Transverse colon (tissue), 4 donors: Measurements from ENCODE around the gene PPM1L. TPM values are rescaled to one million over a fixed set of nuclear protein-coding genes. Genes with fewer than 3 reads are reported as not detected.

Experiments used
- DNase-seq: peaks from one replicate; pipeline ENCODE4 v3.0.0-alpha.2; 2019
- H3K27ac ChIP-seq, 4 donors: fragments of 200-600 bp; sonication (generic); 2 replicates each; pipeline ENCODE4 v1.5.1; 2016 to 2018; ENCODE audit warnings: inconsistent platforms in 4 of 4
- H3K27me3 ChIP-seq: fragments of 200-600 bp; sonication (generic); 2 replicates; pipeline ENCODE4 v1.5.1; 2017; ENCODE audit warnings: inconsistent platforms
- H3K36me3 ChIP-seq, 4 donors: fragments of 200-600 bp; sonication (generic); 2 replicates each; pipeline ENCODE4 v1.5.1; 2017 to 2019; ENCODE audit warnings: inconsistent platforms in 4 of 4
- H3K4me1 ChIP-seq, 4 donors: fragments of 200-600 bp; sonication (generic); 2 replicates each; pipeline ENCODE4 v1.5.1; 2017 to 2020; ENCODE audit warnings: inconsistent platforms in 4 of 4
- H3K4me3 ChIP-seq, 4 donors: fragments of 200-600 bp; sonication (generic); 1 replicate in 1 of 4; 2 replicates in 3 of 4; pipeline versions ENCODE4 v1.5.1 to v1.6.1; 2017 to 2019; ENCODE audit warnings: inconsistent platforms in 4 of 4
- H3K9me3 ChIP-seq, 2 donors: fragments of 200-600 bp; sonication (generic); 2 replicates each; pipeline ENCODE4 v1.5.1; 2017 to 2019; ENCODE audit warnings: inconsistent platforms in 2 of 2
- CTCF ChIP-seq, 5 experiments: fragments of 200-600 bp in 3 of 5; fragments of 450-650 bp in 2 of 5; sonication (generic) in 3 of 5; IDR thresholded peaks; 1 replicate in 2 of 5; 2 replicates in 3 of 5; pipeline ENCODE4 v1.5.1; 2016 to 2017; ENCODE audit warnings: antibody characterized with exemption in 5 of 5, inconsistent platforms in 3 of 5, mild to moderate bottlenecking in 2 of 5, moderate library complexity in 1 of 5
- EP300 ChIP-seq: sonication (generic); formaldehyde crosslinking; IDR thresholded peaks from one replicate; pipeline ENCODE4 v1.6.1; 2017; ENCODE audit warnings: antibody characterized with exemption, low read depth
- POLR2A ChIP-seq: fragments of 450-650 bp; IDR thresholded peaks from one replicate; pipeline ENCODE4 v1.6.1; 2016; ENCODE audit warnings: antibody characterized with exemption, mild to moderate bottlenecking, moderate library complexity
- POLR2AphosphoS5 ChIP-seq, 3 donors: sonication (generic); formaldehyde crosslinking; IDR thresholded peaks; one replicate each; pipeline ENCODE4 v1.6.1; 2016; ENCODE audit warnings: antibody characterized with exemption in 3 of 3
- WGBS, 2 donors: methylation state at CpG; one replicate each; pipeline ENCODE4 v1.1.5; 2018; ENCODE audit warnings: low coverage in 1 of 2; 5-methylcytosine and 5-hydroxymethylcytosine counted together
- in situ Hi-C, 4 donors: fragments of 200-750 bp; cut with MboI; loops; one replicate each; pipeline versions ENCODE4 v1.15.0 to v1.15.1; 2017; ENCODE audit warnings: low sequenced_read_pairs in 3 of 4, low pct_ligation_motif_present in 1 of 4, low pct_unique_long_range_greater_than_20kb in 1 of 4
- intact Hi-C: fragments of 100-400 bp; cut with DNase I; formaldehyde crosslinking; loops from one replicate; pipeline ENCODE4 v1.15.1; 2023; ENCODE audit warnings: low total_unique reads
- total RNA-seq, 4 donors: library from RNA; depleted of rRNA; stranded (reverse); fragments of >200 nt; gene quantifications; one replicate each; pipeline ENCODE4 v1.1.0, GENCODE V29; 2016

The PPM1L gene
- total RNA-seq, 4 donors from 2014 or later: 17.2 to 35.5 (median 25.6) TPM

GRCh38 chr3:160950542-160950941, 194.5 kb downstream of the PPM1L start:
- TF ChIP-seq CTCF (IDR thresholded peaks at IDR 0.05) (no peak), EP300 (no peak), POLR2A (no peak), POLR2AphosphoS5 (IDR thresholded peaks at IDR 0.05) (no peak)
- no peak for DNase-seq
- Histone ChIP-seq H3K4me1 (no peaks in the 10 kb centered on the region), H3K27me3 (no peaks in the 10 kb centered on the region), H3K36me3 (no peaks in the 10 kb centered on the region), H3K4me3 (no peak overlapping the region), H3K9me3 (no peaks in the 10 kb centered on the region), H3K27ac (no peak overlapping the region)
- intact Hi-C loops: no loop called here
- WGBS, 2 donors: 74 to 100% methylated on average over 1 to 2 of the region's 2 CpGs
- in situ Hi-C loops: no loop called here

GRCh38 chr3:160950954-160951353, 194.9 kb downstream of the PPM1L start:
- no peak overlapping the region for H3K27ac ChIP-seq
- no peak overlapping the region for H3K4me3 ChIP-seq
- TF ChIP-seq POLR2A (no peak), CTCF (IDR thresholded peaks at IDR 0.05) (no peak), EP300 (no peak), POLR2AphosphoS5 (IDR thresholded peaks at IDR 0.05) (no peak)
- WGBS, 2 donors: 81 to 87% methylated on average over 2 of the region's 2 CpGs
- DNase-seq: no peak
- H3K4me1 ChIP-seq: no peaks in the 10 kb centered on the region
- intact Hi-C loops (no loop called here), in situ Hi-C loops (no loop called here)
- no peaks in the 10 kb centered on the region for H3K9me3 ChIP-seq
- H3K27me3 ChIP-seq: no peaks in the 10 kb centered on the region
- H3K36me3 ChIP-seq: no peaks in the 10 kb centered on the region

GRCh38 chr3:160951642-160952487, 195.8 kb downstream of the PPM1L start:
- 63 to 72% methylated on average over 7 to 8 of the region's 8 CpGs for WGBS, 2 donors
- Histone ChIP-seq H3K4me3 (no peak overlapping the region), H3K4me1 (no peaks in the 10 kb centered on the region), H3K9me3 (no peaks in the 10 kb centered on the region), H3K27me3 (no peaks in the 10 kb centered on the region), H3K36me3 (no peaks in the 10 kb centered on the region), H3K27ac (no peak overlapping the region)
- no peak for TF ChIP-seq POLR2AphosphoS5 (IDR thresholded peaks at IDR 0.05)
- intact Hi-C loops: no loop called here
- no peak for DNase-seq
- in situ Hi-C loops: no loop called here

- in situ Hi-C loops: no loop called here
- H3K36me3 ChIP-seq: no peaks in the 10 kb centered on the region
- H3K9me3 ChIP-seq: no peaks in the 10 kb centered on the region
- no peaks in the 10 kb centered on the region for H3K27me3 ChIP-seq
- H3K27ac ChIP-seq: no peak overlapping the region
- no peak for TF ChIP-seq POLR2A
- no peak for TF ChIP-seq EP300
- no peak for TF ChIP-seq CTCF (IDR thresholded peaks at IDR 0.05)
- TF ChIP-seq POLR2AphosphoS5 (IDR thresholded peaks at IDR 0.05): no peak
- intact Hi-C loops: no loop called here
- no peak for DNase-seq
- H3K4me3 ChIP-seq: no peak overlapping the region
- no peaks in the 10 kb centered on the region for H3K4me1 ChIP-seq
- 89 to 93% methylated on average over 3 of the region's 3 CpGs for whole genome bisulfite sequencing, 2 donors
Measured at GRCh38 chr3:160953686-160954085, 197.7 kb downstream of the PPM1L start.

GRCh38 chr3:160956785-160957184, 200.8 kb downstream of the PPM1L start:
- no peaks in the 10 kb centered on the region for H3K9me3 ChIP-seq
- DNase-seq: no peak
- in situ Hi-C loops (no loop called here), intact Hi-C loops (no loop called here)
- H3K36me3 ChIP-seq: no peaks in the 10 kb centered on the region
- H3K27ac ChIP-seq: no peak overlapping the region
- no peak for TF ChIP-seq EP300
- TF ChIP-seq POLR2AphosphoS5 (IDR thresholded peaks at IDR 0.05): no peak
- no peak for TF ChIP-seq CTCF (IDR thresholded peaks at IDR 0.05)
- TF ChIP-seq POLR2A: no peak
- H3K4me1 ChIP-seq: no peaks in the 10 kb centered on the region
- no peaks in the 10 kb centered on the region for H3K27me3 ChIP-seq
- H3K4me3 ChIP-seq: no peak overlapping the region
